Loucy (cell line): Measurements from ENCODE around the gene TMEM59L.

Experiments used
- H2AFZ ChIP-seq: fragments of 200-600 bp; sonication (generic); 2 replicates; pipeline ENCODE4 v1.6.0; 2016; ENCODE audit warnings: antibody characterized with exemption, mild to moderate bottlenecking, low read length, moderate library complexity
- H3F3A ChIP-seq: fragments of 200-600 bp; 2 replicates; pipeline ENCODE4 v1.6.0; 2016; ENCODE audit warnings: antibody characterized with exemption, low read depth, mild to moderate bottlenecking
- H3K27me3 ChIP-seq: fragments of 200-600 bp; sonication (generic); 2 replicates; pipeline ENCODE4 v1.6.1; 2014; ENCODE audit warnings: low read length, mild to moderate bottlenecking; ENCODE audit not compliant: insufficient read depth, poor library complexity, severe bottlenecking
- H3K36me3 ChIP-seq: fragments of 200-600 bp; sonication (generic); 2 replicates; pipeline ENCODE4 v1.6.1; 2016; ENCODE audit warnings: low read length; ENCODE audit not compliant: insufficient read depth
- H3K4me1 ChIP-seq: fragments of 200-600 bp; sonication (generic); 2 replicates; pipeline ENCODE4 v1.5.1; 2014; ENCODE audit warnings: low read length, mild to moderate bottlenecking; ENCODE audit not compliant: insufficient read depth, poor library complexity, severe bottlenecking
- H3K4me2 ChIP-seq: fragments of 200-600 bp; sonication (generic); 2 replicates; pipeline ENCODE4 v1.6.0; 2014; ENCODE audit warnings: antibody characterized with exemption, low read length, low read depth, mild to moderate bottlenecking; ENCODE audit not compliant: poor library complexity, severe bottlenecking
- H3K4me3 ChIP-seq: fragments of 200-600 bp; sonication (generic); 2 replicates; pipeline ENCODE4 v1.5.1; 2014; ENCODE audit warnings: low read length, mild to moderate bottlenecking, mixed read lengths; ENCODE audit not compliant: poor library complexity, severe bottlenecking
- H3K79me2 ChIP-seq: fragments of 200-600 bp; sonication (generic); 2 replicates; pipeline ENCODE4 v1.6.1; 2014; ENCODE audit warnings: low read length; ENCODE audit not compliant: insufficient read depth
- H3K9ac ChIP-seq: fragments of 200-600 bp; sonication (generic); 2 replicates; pipeline ENCODE4 v1.6.0; 2014; ENCODE audit warnings: mild to moderate bottlenecking, low read depth, low read length, moderate library complexity; ENCODE audit not compliant: poor library complexity, severe bottlenecking
- H3K9me2 ChIP-seq: fragments of 200-600 bp; sonication (generic); replicated peaks from 2 replicates; pipeline ENCODE4 v1.6.1; 2016; ENCODE audit warnings: low read depth, low read length, mixed read lengths
- H3K9me3 ChIP-seq: fragments of 200-600 bp; sonication (generic); 2 replicates; pipeline ENCODE4 v1.6.1; 2014; ENCODE audit warnings: mild to moderate bottlenecking, antibody characterized with exemption, low read length, low read depth; ENCODE audit not compliant: insufficient read depth
- H4K20me1 ChIP-seq: fragments of 200-600 bp; sonication (generic); 2 replicates; pipeline ENCODE4 v1.6.0; 2014; ENCODE audit warnings: antibody characterized with exemption, low read length, mild to moderate bottlenecking; ENCODE audit not compliant: insufficient read depth, poor library complexity, severe bottlenecking
- CTCF ChIP-seq: fragments of 200-600 bp; sonication (generic); conservative IDR thresholded peaks from 2 replicates; pipeline ENCODE4 v1.5.1; 2014; ENCODE audit warnings: mild to moderate bottlenecking, antibody characterized with exemption, low read length
- EZH2phosphoT487 ChIP-seq: fragments of 200-600 bp; IDR thresholded peaks from 2 replicates; pipeline ENCODE4 v1.6.1; 2018; ENCODE audit warnings: antibody characterized with exemption, mild to moderate bottlenecking, moderate library complexity, borderline replicate concordance

Gene TMEM59L

DNA sequence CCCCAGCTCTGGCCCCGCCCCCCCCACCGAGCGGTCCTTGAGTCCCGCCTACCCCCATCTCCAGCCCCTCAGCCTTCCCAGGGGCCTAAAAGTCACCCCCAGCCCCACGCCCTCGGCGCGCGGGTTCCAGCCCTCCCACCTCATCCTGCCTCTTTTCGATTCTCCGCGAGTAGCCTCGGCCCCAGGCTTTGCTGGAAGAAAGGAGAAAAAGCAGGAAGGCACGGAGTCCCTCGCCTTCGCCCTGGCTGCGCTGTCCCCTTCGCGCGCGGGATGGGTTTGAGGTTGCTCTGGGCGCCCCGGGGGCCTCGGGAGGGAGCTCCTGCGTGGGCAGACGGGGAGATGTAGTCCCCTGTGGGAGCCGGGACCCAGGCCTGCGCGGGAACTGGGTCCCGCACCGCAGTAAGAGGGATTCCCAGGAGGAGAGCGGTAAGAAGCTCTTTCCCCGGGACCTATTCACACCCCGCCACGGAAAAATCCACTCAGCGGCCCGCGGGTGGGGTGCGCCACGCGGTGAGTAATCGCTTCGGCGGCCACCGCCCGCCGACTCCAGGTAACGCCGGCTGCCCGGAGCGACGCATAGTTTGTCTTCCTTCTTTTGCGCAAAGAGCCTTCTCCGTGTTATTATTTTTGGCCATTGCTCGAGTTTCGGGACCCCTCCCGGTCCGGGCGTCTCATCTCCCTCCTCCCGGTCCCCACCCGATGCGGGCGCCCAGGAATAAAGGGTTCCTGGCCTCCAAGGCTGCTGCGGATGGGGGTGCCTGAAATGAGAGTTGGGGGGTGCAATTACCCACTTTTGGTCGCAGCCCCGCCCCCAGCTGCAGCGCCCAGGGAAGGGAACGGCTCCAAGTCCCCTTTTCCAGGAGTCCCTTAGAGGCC is 5.2 kb upstream of the TMEM59L start:
- no peak overlapping the region for H3K4me2 ChIP-seq
- no peak overlapping the region for H3K9ac ChIP-seq
- no peaks in the 10 kb centered on the region for H3K79me2 ChIP-seq
- H3K27me3 ChIP-seq = no peaks in the 10 kb centered on the region
- no peaks in the 10 kb centered on the region for H3K9me3 ChIP-seq
- H4K20me1 ChIP-seq = no peaks in the 10 kb centered on the region
- H3K4me1 ChIP-seq = no peaks in the 10 kb centered on the region
- H3F3A ChIP-seq = no peaks in the 10 kb centered on the region
- H3K9me2 ChIP-seq = no peaks in the 10 kb centered on the region
- TF ChIP-seq CTCF (no peak), EZH2phosphoT487 (no peak)
- H2AFZ ChIP-seq = no peak overlapping the region
- no peaks in the 10 kb centered on the region for H3K36me3 ChIP-seq
- H3K4me3 ChIP-seq = no peak overlapping the region

- H4K20me1 ChIP-seq = no peaks in the 10 kb centered on the region
- H3K4me2 ChIP-seq = no peak overlapping the region
- no peaks in the 10 kb centered on the region for H3K79me2 ChIP-seq
- no peaks in the 10 kb centered on the region for H3K9me2 ChIP-seq
- H3K4me1 ChIP-seq = no peaks in the 10 kb centered on the region
- H3K36me3 ChIP-seq = no peaks in the 10 kb centered on the region
- TF ChIP-seq CTCF (no peak), EZH2phosphoT487 (no peak)
- no peaks in the 10 kb centered on the region for H3K27me3 ChIP-seq
- no peaks in the 10 kb centered on the region for H3F3A ChIP-seq
- no peaks in the 10 kb centered on the region for H3K9me3 ChIP-seq
- no peak overlapping the region for H3K9ac ChIP-seq
- H2AFZ ChIP-seq = no peak overlapping the region
- H3K4me3 ChIP-seq = no peak overlapping the region
Measured at GRCh38 chr19:18608102-18608804, 4.4 kb upstream of the TMEM59L start.

- H3K4me1 ChIP-seq = no peaks in the 10 kb centered on the region
- H3K27me3 ChIP-seq = no peaks in the 10 kb centered on the region
Measured at GRCh38 chr19:18608805-18609716, 3.6 kb upstream of the TMEM59L start.

More at GRCh38 chr19:18608805-18609716, 3.6 kb upstream of the TMEM59L start:
- H3K79me2 ChIP-seq = no peaks in the 10 kb centered on the region
- H3K36me3 ChIP-seq = no peaks in the 10 kb centered on the region
- no peak overlapping the region for H3K9ac ChIP-seq
- TF ChIP-seq EZH2phosphoT487 (no peak), CTCF (no peak)
- no peak overlapping the region for H2AFZ ChIP-seq
- H3K4me3 ChIP-seq = no peak overlapping the region
- no peaks in the 10 kb centered on the region for H3K9me3 ChIP-seq
- H3K9me2 ChIP-seq = no peaks in the 10 kb centered on the region
- H4K20me1 ChIP-seq = no peaks in the 10 kb centered on the region
- H3K4me2 ChIP-seq = no peak overlapping the region
- H3F3A ChIP-seq = no peaks in the 10 kb centered on the region
